Body of pancreas (tissue), 4 donors: ENCODE data around the gene PDZRN3. TPM values are rescaled to one million over a fixed set of nuclear protein-coding genes. Genes with fewer than 3 reads are reported as not detected.

Experiments used
- ATAC-seq: fragments of 150-250 bp; one replicate; pipeline ENCODE4 v1.9.1; 2016
- DNase-seq, 4 donors: peaks; one replicate each; pipeline ENCODE4 v3.0.0-alpha.2; 2019
- H3K27ac ChIP-seq, 4 donors: fragments of 200-600 bp; sonication (generic); 1 replicate in 3 of 4; 2 replicates in 1 of 4; pipeline versions ENCODE4 v1.5.1 to v1.6.1; 2016 to 2019; ENCODE audit warnings: mild to moderate bottlenecking in 1 of 4, mixed read lengths in 1 of 4, moderate library complexity in 1 of 4
- H3K27me3 ChIP-seq, 2 donors: fragments of 200-600 bp; sonication (generic); one replicate each; pipeline ENCODE4 v1.6.0; 2016; ENCODE audit warnings: mild to moderate bottlenecking in 1 of 2
- H3K36me3 ChIP-seq, 2 donors: fragments of 200-600 bp; sonication (generic); replicated peaks in 1 of 2; 2 replicates each; pipeline ENCODE4 v1.5.1; 2016; ENCODE audit warnings: low read depth in 2 of 2; ENCODE audit not compliant: insufficient read depth in 1 of 2
- H3K4me1 ChIP-seq: fragments of 200-600 bp; sonication (generic); one replicate; pipeline ENCODE4 v1.6.0; 2016
- H3K4me3 ChIP-seq, 2 donors: fragments of 200-600 bp; sonication (generic); 1 replicate in 1 of 2; 2 replicates in 1 of 2; pipeline ENCODE4 v1.5.1; 2016 to 2019
- H3K9me3 ChIP-seq, 3 donors: fragments of 200-600 bp; sonication (generic); 1 replicate in 2 of 3; 2 replicates in 1 of 3; pipeline ENCODE4 v1.5.1; 2016
- POLR2A ChIP-seq, 3 donors: fragments of 450-650 bp; IDR thresholded peaks; one replicate each; pipeline ENCODE4 v1.6.1; 2016; ENCODE audit warnings: antibody characterized with exemption in 3 of 3, mild to moderate bottlenecking in 2 of 3
- WGBS, 2 donors: methylation state at CpG; one replicate each; pipeline ENCODE4 v1.1.5; 2017; 5-methylcytosine and 5-hydroxymethylcytosine counted together
- intact Hi-C: fragments of 100-400 bp; cut with DNase I; formaldehyde crosslinking; loops from one replicate; pipeline ENCODE4 v1.15.1; 2023
- total RNA-seq, 2 donors: library from RNA; depleted of rRNA; stranded (reverse); fragments of >200 nt; gene quantifications; one replicate each; pipeline ENCODE4 v1.1.0, GENCODE V29; 2016
- TF ChIP-seq, protein P1 (sequence below), 7 experiments: fragments of 450-650 bp in 4 of 7; fragments of 200-600 bp in 3 of 7; sonication (generic) in 3 of 7; IDR thresholded peaks; one replicate each; pipeline ENCODE4 v1.5.1; 2016 to 2019; ENCODE audit warnings: antibody characterized with exemption in 7 of 7

The PDZRN3 gene
- total RNA-seq, 2 donors from 2014 or later = 18.9 to 41.9 TPM

DNA sequence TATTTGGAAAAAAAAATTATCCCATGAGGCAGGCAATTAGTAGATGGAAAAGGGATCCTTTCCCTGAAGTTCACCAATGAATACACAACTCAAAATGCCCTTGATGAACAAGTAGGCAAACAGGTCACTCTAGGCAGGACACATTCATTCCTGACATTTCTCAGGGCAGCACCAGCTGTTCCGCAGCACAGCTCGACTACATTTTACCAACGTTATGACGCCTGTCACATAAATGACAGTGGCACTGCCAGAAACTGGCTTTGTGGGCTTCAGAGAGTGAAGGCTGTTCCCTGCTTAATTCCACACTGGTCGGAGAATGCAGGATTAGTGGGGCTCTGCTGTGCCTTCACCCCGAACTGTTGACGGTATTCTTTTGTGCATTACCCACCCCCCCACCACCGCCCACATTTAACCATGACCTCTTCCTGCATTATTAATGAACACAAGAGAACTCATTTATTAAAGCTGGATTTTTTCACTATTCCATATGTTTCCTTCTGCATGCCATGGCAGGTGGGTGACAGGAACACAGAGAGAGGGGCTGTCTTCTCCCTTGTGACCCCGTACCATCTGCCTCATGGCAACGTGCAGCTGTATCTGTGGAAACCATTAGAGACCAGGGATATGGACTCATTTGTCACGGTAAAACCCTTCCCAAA, 197.6 kb downstream of the PDZRN3 start:
- intact Hi-C loops = no loop called here
- WGBS, 2 donors = 65 to 80% methylated on average over 11 of the region's 11 CpGs
- no peak overlapping the region for H3K4me3 ChIP-seq
- H3K9me3 ChIP-seq = no peaks in the 10 kb centered on the region
- no peak overlapping the region for H3K27ac ChIP-seq
- ATAC-seq (no peak), DNase-seq (no peak)
- no peaks in the 10 kb centered on the region for H3K36me3 ChIP-seq
- no peaks in the 10 kb centered on the region for H3K27me3 ChIP-seq
- TF ChIP-seq POLR2A (IDR thresholded peaks at IDR 0.05) = no peak
- TF ChIP-seq, protein P1, sequence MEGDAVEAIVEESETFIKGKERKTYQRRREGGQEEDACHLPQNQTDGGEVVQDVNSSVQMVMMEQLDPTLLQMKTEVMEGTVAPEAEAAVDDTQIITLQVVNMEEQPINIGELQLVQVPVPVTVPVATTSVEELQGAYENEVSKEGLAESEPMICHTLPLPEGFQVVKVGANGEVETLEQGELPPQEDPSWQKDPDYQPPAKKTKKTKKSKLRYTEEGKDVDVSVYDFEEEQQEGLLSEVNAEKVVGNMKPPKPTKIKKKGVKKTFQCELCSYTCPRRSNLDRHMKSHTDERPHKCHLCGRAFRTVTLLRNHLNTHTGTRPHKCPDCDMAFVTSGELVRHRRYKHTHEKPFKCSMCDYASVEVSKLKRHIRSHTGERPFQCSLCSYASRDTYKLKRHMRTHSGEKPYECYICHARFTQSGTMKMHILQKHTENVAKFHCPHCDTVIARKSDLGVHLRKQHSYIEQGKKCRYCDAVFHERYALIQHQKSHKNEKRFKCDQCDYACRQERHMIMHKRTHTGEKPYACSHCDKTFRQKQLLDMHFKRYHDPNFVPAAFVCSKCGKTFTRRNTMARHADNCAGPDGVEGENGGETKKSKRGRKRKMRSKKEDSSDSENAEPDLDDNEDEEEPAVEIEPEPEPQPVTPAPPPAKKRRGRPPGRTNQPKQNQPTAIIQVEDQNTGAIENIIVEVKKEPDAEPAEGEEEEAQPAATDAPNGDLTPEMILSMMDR (IDR thresholded peaks at IDR 0.05) = no peak
- H3K4me1 ChIP-seq = peaks cover under 1% of the 10 kb centered on the region

DNA sequence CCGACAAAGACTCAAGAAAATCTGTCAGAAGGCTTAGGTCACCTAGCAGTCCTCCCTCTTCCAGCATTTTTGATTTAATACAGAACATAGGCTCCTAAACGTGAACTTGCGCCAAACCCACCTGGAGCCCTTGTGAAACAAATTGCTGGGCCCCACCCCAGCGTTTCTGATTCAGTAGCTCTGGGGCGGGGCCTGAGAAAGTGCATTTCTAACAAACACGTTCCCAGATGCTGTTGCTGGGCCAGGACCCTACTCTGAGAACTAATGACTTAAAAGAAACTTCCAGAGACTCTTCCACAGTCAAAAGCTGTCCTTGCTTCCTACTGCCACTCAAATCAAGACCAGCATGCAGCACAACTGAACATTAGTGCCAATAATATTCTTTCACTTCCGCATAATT, 198.1 kb downstream of the PDZRN3 start:
- DNase-seq (no peak), ATAC-seq (no peak)
- Histone ChIP-seq H3K9me3 (no peaks in the 10 kb centered on the region), H3K36me3 (no peaks in the 10 kb centered on the region), H3K4me3 (no peak overlapping the region), H3K27ac (no peak overlapping the region), H3K27me3 (no peaks in the 10 kb centered on the region), H3K4me1 (no peaks in the 10 kb centered on the region)
- intact Hi-C loops = no loop called here
- TF ChIP-seq POLR2A (IDR thresholded peaks at IDR 0.05) = no peak
- TF ChIP-seq, protein P1 (IDR thresholded peaks at IDR 0.05) = no peak
- 63 to 64% methylated on average over 7 of the region's 7 CpGs for WGBS, 2 donors

DNA sequence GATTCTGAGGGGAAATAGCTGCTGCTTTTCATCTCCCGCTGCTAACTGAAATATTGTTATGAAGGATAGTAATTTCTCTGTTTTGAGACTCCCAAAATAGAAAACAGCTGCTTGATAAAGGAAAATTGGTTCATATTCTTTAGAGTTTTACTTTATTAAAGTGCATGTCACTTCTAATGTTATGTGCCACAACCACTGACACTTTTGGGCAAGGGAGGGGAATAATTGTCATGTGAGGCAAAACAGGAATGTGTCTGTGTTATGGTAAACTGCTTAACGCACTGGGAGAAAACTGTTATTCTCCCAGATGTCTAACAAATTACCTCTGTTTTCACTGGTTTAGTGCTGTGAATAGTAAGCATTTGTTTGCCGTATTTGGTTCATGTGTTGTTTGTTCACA, 201.6 kb downstream of the PDZRN3 start:
- no peaks in the 10 kb centered on the region for H3K4me1 ChIP-seq
- no peaks in the 10 kb centered on the region for H3K9me3 ChIP-seq
- intact Hi-C loops = no loop called here
- no peaks in the 10 kb centered on the region for H3K36me3 ChIP-seq
- WGBS, 2 donors = 72 to 74% methylated on average over 3 of the region's 3 CpGs
- ATAC-seq (no peak), DNase-seq (no peak)
- TF ChIP-seq, protein P1 (IDR thresholded peaks at IDR 0.05) = no peak
- no peak for TF ChIP-seq POLR2A (IDR thresholded peaks at IDR 0.05)
- H3K27me3 ChIP-seq = no peaks in the 10 kb centered on the region
- no peak overlapping the region for H3K4me3 ChIP-seq
- H3K27ac ChIP-seq = no peak overlapping the region

DNA sequence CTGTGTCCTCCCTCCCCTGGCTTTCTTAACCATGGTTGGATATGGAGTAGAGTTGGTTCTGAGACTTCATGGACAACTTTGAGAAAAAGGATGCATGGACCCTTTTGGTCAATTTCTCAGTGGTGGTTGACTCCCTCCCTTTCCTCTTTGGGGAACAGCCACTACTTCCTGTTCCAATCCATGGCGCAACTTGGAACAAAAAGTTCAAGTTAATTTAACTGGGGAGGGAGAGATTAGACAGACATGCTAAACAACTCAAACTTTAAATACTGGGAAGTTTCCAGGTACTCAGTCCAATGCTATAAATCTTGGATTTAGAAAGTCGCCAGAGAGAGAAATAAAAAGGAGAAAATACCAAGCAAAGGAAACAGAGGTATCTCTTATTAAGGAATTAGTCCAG, 202.2 kb downstream of the PDZRN3 start:
- no peaks in the 10 kb centered on the region for H3K4me1 ChIP-seq
- H3K27ac ChIP-seq = no peak overlapping the region
- DNase-seq (no peak), ATAC-seq (no peak)
- H3K27me3 ChIP-seq = no peaks in the 10 kb centered on the region
- intact Hi-C loops = no loop called here
- WGBS, 2 donors = 46 to 56% methylated on average over 2 of the region's 2 CpGs
- no peaks in the 10 kb centered on the region for H3K36me3 ChIP-seq
- H3K9me3 ChIP-seq = no peaks in the 10 kb centered on the region
- no peak overlapping the region for H3K4me3 ChIP-seq
- no peak for TF ChIP-seq POLR2A (IDR thresholded peaks at IDR 0.05)
- TF ChIP-seq, protein P1 (IDR thresholded peaks at IDR 0.05) = no peak

DNA sequence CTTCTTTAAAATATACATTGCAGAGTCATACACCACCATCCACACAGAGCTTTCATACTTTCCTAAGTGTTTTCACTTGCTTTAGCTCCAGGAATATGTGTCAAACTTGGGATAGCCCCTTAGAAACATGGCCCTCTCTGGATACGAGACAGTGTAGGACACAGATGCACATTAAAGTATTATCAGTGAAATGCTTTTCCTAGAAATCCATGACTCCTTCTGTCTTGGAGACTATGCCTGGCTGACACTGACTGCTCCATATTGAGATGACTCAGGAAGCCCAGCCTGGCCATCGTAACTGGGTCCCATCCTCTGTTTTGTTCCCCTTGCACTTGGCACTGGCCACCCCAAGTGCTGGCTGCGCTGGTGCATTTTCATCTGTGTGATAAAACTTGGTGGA, 204.8 kb downstream of the PDZRN3 start:
- Histone ChIP-seq H3K27me3 (no peaks in the 10 kb centered on the region), H3K4me1 (no peaks in the 10 kb centered on the region), H3K27ac (no peak overlapping the region), H3K36me3 (no peaks in the 10 kb centered on the region), H3K4me3 (no peak overlapping the region), H3K9me3 (no peaks in the 10 kb centered on the region)
- TF ChIP-seq, protein P1 (IDR thresholded peaks at IDR 0.05) = no peak
- TF ChIP-seq POLR2A (IDR thresholded peaks at IDR 0.05) = no peak
- DNase-seq (no peak), ATAC-seq (no peak)
- intact Hi-C loops = no loop called here
- WGBS, 2 donors = 94 to 96% methylated on average over 3 of the region's 3 CpGs
